Activated CD8-positive, alpha-beta memory T cell treated with anti-CD3 and anti-CD28 coated beads, Interleukin-2, amount 50 U/mL, for 48 hours (primary cell): ENCODE results near the gene KBTBD7.
"Not testable (repeated sequence)": the region's sequence is repeated elsewhere in the genome, so short reads cannot be mapped to it uniquely, and the experiment has no call there.

ENCODE experiments used
- DNase-seq: peaks from one replicate; pipeline ENCODE4 v3.0.0-alpha.2; 2020

KBTBD7 gene

GRCh38 chr13:41196011-41196410, 1.6 kb upstream of the KBTBD7 start:
- no peak for DNase-seq

DNA sequence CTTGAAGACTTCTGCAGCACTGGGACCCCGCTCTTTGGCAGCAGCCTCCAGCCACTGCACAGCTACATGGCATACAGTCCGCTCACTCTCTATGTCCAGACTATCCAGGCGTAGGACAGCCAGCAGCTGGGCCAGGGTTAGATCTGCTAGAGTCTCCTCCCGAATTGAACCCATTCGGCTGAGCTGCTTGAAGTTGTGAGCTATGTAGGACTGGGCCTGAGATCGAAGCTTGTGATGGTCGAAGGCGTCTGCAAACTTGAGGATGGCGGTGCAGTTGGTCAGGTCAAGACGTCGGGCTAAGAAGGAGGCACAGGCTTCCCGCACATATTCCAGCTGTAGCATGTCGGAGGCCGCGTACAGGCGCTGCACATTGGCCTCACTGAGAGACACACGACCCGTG, 900 bp downstream of the KBTBD7 start:
- DNase-seq = peak; percentile 53

- no peak for DNase-seq
Observed at GRCh38 chr13:41188584-41188983, 5.8 kb downstream of the KBTBD7 start.

GRCh38 chr13:41186481-41186880, 7.9 kb downstream of the KBTBD7 start:
- no peak for DNase-seq

GRCh38 chr13:41182231-41182630, 12.1 kb downstream of the KBTBD7 start:
- DNase-seq = no peak

DNA sequence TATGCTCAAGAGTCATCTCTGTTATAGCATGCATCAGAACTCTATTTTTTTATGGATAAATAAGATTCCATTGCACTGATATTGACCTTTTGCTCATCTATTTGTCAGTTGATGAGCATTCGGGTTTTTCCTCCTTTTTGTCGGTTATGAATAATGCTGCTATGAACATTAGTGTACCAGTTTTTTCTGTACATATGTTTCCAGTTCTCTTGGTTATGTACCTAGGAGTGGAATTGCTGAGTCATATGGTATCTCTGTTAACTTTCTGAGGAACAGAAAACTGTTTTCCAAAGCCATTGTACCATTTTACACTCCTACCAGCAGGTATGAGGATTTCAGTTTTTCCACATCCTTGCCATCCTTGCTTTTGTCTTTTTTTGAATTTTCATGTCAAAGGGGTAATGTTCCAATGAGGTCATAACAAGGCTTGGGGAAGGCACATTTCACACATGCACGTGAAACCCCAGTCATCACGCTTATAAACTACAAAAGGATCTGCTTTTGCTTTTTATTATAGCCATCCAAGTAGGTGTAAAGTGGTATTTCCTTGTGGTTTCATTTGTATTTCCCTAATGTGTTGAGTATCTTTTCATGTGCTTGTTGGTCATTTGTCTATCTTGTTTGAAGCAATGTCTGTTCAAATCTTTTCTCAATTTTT, 14.6 kb downstream of the KBTBD7 start:
- DNase-seq = no peak

DNA sequence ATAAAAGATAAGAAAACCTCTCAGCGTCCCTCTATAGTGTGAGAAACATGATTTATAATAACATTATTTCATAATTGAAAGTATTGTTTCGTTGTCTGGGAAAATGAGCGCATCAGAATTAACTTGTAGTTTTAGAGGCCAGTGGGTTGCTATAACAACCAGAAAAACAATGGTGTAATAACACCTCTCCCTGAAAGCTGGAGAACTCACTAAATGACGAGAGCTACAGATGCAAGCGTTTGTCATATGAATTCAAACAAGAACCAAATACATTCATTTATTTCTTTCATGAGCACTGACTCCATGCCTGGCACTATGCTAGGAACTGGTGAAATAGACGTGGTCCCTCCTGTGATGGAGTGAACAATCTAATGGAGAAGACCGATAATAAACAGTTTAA, 16.3 kb downstream of the KBTBD7 start:
- no peak for DNase-seq

GRCh38 chr13:41177616-41178015, 16.8 kb downstream of the KBTBD7 start:
- DNase-seq = no peak

DNA sequence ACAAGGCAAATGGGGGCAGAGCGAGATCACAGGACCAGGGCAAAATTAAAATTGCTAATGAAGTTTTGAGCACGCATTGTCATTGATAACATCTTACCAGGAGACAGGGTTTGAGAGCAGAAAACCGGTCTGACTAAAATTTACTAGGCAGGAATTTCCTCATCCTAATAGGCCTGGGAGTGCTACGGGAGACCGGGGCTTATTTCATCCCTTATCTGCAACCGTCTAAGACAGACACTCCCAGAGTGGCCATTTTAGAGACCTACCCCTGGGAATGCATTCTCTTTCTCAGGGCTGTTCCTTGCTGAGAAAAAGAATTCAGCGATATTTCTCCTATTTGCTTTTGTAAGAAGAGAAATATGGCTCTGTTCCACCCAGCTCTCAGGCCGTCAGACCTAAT, 18.8 kb downstream of the KBTBD7 start:
- DNase-seq = not testable (repeated sequence)

DNA sequence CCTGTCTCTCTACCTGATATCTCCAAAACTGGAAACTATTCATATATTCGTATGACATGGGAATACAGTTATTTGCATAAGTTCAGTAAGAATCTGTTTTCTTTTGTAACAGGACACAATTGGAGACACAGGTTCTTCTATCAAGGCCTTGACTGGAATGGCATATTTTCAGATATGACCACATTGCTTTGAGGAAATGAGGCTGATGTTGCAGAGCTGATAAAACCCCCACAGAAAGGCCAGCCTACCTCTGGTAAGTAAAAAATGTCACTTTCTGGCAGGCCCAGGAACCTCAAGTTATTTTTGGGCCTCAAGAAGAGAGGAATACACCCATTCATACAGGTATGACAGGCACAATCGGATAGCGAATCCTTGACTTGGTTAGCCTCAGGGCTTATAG, 32.2 kb downstream of the KBTBD7 start:
- DNase-seq = no peak

GRCh38 chr13:41159174-41159573, 35.2 kb downstream of the KBTBD7 start:
- DNase-seq = no peak

GRCh38 chr13:41157048-41157717, 37.2 kb downstream of the KBTBD7 start:
- DNase-seq = no peak

- DNase-seq = no peak
Observed at GRCh38 chr13:41156620-41157019, 37.7 kb downstream of the KBTBD7 start.

- no peak for DNase-seq
Observed at GRCh38 chr13:41154042-41154441, 40.3 kb downstream of the KBTBD7 start.

DNA sequence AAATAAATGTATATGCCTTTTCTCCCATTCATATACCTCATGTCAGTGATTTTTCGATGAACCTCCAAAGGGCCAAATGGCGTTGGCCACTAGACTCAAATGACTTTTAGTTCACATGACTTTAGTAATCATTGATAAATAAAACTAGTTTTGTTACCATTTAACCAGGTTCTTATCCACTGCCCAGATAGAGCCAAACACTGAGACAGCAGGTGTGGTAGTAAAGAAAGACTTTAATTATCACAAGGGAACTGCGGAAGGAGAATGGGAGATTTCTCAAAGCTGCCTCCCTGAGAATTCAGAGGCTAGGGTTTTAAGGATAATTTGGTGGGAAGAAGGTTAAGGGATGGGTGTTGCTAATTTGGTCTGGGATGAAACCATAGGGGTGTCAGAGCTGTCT, 42.4 kb downstream of the KBTBD7 start:
- DNase-seq = no peak

DNA sequence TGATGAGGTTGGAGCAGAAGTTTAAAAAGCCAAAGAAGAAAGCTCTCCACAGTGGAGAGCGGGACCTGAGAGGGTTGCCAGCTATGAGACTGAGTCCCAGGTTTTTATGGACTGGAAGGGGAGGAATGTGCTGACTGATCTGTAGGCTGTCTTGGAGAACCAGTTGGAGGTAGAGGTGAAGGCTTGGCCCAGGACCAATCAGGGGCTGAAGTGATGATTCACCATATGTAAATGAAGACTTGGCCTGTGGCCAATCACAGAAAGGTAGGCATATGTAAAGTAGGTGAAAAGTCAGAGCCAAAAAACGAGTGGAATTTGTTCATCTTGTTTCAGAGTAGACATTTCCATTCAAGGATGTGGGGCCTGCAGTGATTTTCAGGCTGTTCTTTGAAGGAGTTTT, 44.3 kb downstream of the KBTBD7 start:
- no peak for DNase-seq

- no peak for DNase-seq
Observed at GRCh38 chr13:41148419-41149283, 45.7 kb downstream of the KBTBD7 start.

DNA sequence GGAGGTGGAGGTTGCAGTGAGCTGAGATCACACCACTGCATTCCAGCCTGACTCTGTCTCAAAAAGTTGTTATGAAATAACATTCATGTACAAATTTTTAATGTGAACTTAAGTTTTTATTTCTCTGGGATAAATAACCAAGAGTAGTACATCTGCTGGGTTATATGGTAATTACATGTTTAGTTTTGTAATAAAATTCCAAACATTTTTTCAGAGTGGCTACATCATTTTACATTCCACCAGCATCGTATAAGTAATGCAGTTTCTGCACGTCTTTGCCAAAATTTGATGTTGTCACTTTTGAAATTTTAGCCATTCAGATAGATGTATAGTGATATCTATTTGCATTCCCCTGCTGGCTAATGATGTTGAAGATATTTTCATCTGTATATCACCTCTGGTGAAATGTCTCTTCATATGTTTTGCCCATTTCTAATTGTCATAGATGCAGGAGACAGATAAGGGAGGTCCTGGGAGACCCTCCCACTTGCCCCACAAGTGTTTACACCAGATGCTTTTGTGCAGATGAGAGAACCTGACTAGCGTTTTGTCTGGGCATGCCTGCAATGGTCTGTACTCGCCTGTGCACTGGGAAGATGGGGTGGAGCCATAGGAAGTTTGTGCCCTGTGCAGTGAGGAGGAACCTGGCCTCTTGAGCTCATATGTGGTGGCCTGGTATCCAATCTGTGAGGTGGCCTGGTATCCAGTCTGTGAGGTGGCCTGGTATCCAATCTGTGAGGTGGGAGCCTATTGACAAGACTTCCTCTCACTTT, 49.0 kb downstream of the KBTBD7 start:
- no peak for DNase-seq

DNA sequence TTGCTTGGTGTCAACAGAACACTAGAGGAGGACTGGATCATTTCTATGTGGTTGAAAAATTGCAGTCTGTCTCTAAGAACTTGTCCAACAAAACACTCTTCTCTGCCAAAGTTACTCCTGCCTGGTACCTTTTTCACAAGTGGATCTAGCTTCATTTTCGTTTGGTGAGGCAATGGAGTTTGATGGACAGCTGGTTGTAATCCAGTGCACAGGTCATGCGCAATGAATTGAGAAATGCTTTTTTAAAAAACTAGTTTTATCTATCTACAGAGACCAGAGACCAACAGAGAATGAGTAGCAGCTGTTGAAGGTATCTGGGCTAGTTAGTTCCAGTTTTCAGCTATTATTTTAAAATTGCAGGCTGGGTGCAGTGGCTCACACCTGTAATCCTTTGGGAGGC, 49.8 kb downstream of the KBTBD7 start:
- no peak for DNase-seq
